Stomach smooth muscle (tissue), 2 donors: ENCODE measurements around the gene NAALADL2.

Experiments used
- H3K27ac ChIP-seq: one replicate; pipeline ENCODE4 v1.7.0; 2013; ENCODE audit warnings: mild to moderate bottlenecking, low read length, inconsistent platforms
- H3K27me3 ChIP-seq, 2 donors: one replicate each; pipeline ENCODE4 v1.7.0; 2013; ENCODE audit warnings: low read length in 2 of 2; ENCODE audit not compliant: insufficient read depth in 2 of 2, control insufficient read depth in 1 of 2
- H3K36me3 ChIP-seq, 2 donors: one replicate each; pipeline ENCODE4 v1.7.0; 2013; ENCODE audit warnings: low read length in 2 of 2; ENCODE audit not compliant: control insufficient read depth in 2 of 2, insufficient read depth in 2 of 2
- H3K4me1 ChIP-seq: one replicate; pipeline ENCODE4 v1.7.0; 2013; ENCODE audit warnings: low read length; ENCODE audit not compliant: control insufficient read depth, insufficient read depth
- H3K4me3 ChIP-seq, 2 donors: one replicate each; pipeline ENCODE4 v1.7.0; 2013; ENCODE audit warnings: low read length in 2 of 2
- H3K9ac ChIP-seq, 2 donors: one replicate each; pipeline ENCODE4 v1.7.0; 2013; ENCODE audit warnings: low read length in 2 of 2, mild to moderate bottlenecking in 1 of 2
- H3K9me3 ChIP-seq, 2 donors: one replicate each; pipeline ENCODE4 v1.7.0; 2013; ENCODE audit warnings: low read length in 2 of 2; ENCODE audit not compliant: control insufficient read depth in 2 of 2
- donor health status: healthy.
- donor health status: Pancreatic carcinoma.

NAALADL2 gene

DNA sequence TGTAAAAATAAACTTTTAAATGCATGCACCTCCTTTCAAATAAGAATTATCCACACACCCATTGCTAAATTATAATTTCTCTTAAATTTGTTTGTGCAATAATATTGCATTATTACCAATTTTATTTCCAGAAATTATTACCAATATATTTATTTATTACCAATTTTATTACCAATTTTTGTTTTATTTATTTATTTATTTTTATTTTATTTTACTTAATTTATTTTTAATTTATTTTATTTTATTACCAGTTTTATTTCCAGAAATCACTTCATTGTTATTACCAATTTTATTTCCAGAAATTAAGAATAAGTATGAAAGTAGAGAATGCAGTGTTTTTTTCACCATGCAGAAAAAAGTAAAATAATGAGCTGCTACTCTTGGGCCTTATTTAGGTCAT is 525.4 kb downstream of the NAALADL2 start:
- Histone ChIP-seq H3K4me1 (no peaks in the 10 kb centered on the region), H3K27me3 (no peaks in the 10 kb centered on the region), H3K9ac (no peak overlapping the region), H3K4me3 (no peak overlapping the region), H3K36me3 (no peaks in the 10 kb centered on the region), H3K27ac (no peak overlapping the region), H3K9me3 (no peaks in the 10 kb centered on the region)

DNA sequence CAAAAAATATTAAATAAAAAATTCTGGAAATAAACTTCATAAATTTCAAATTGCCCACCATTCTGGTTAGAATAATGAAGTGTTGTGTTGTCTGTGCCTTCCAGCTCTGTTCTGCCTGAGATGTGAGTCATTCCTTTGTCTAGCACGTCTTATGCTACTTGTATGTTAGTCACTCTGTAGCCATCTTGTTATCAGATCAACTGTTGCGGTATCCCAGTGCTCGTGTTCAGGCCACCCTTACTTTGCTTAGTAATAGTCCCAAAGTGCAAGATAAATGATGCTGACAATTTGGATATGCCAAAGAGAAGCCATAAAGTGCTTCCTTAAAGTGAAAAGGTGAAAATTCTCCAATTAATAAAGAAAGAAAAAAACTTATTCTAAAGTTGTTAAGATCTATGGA is 527.5 kb downstream of the NAALADL2 start:
- no peaks in the 10 kb centered on the region for H3K9me3 ChIP-seq
- H3K4me3 ChIP-seq, result no peak overlapping the region
- H3K27ac ChIP-seq, result no peak overlapping the region
- no peaks in the 10 kb centered on the region for H3K4me1 ChIP-seq
- no peak overlapping the region for H3K9ac ChIP-seq
- no peaks in the 10 kb centered on the region for H3K27me3 ChIP-seq
- H3K36me3 ChIP-seq, result no peaks in the 10 kb centered on the region

DNA sequence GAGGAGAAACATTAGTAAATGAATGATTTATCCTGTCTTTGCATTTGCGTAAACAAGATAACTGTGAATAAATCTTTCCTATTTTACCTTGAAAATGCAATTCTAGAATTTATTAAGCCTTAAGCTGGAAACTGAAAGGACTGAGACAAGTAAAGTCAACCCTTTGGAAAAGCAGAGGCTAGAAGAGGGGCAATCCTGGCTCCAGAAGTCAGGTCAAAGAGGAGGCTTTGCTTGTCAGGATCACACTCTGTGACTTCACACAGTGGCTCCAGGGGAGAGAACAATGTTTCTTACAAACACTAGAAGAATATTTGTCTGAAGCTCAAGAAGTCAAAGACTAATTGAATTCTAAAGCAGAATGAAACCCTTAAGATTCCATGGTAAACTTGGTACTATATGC is 530.4 kb downstream of the NAALADL2 start:
- H3K4me1 ChIP-seq, result no peaks in the 10 kb centered on the region
- no peak overlapping the region for H3K4me3 ChIP-seq
- H3K27me3 ChIP-seq, result no peaks in the 10 kb centered on the region
- no peak overlapping the region for H3K27ac ChIP-seq
- no peaks in the 10 kb centered on the region for H3K9me3 ChIP-seq
- H3K9ac ChIP-seq, result no peak overlapping the region
- no peaks in the 10 kb centered on the region for H3K36me3 ChIP-seq

DNA sequence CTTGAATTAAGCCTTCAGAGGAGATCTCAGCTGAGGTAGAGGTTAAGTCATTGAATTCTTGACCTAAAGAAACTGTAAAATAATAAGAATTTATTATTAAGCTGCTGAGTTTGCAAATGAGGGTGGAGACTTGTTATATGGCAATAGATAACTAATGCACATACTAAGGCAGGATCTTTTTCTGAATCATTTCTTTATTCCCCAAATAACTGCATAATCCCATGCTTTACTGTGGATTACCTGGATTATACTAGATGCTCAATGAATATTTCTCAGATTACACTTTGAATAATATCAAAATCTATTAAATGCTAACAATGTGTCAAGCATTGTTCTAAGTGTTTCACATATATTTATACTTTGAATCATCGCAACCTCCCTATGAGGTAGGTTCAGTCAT is 532.5 kb downstream of the NAALADL2 start:
- Histone ChIP-seq H3K9ac (no peak overlapping the region), H3K36me3 (no peaks in the 10 kb centered on the region), H3K27me3 (no peaks in the 10 kb centered on the region), H3K4me1 (no peaks in the 10 kb centered on the region), H3K9me3 (no peaks in the 10 kb centered on the region), H3K4me3 (no peak overlapping the region), H3K27ac (no peak overlapping the region)

DNA sequence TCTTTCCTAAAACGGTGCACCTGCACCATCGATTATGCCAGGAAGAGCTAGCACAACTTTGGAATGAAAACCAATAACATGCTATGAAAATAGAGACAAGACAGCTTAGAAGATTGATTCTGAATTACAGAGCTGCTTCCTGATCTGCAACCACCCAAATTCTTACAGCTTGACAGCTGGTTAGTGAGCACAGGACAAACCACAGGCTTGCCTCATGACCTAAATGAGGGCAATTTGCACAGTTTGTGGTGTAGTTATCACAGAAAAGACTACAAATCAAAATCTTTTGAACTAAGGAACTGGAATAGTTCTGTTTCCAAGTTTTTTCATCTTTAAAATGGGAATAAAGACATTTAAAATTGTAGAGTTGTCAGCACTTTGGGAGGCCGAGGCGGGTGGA is 533.5 kb downstream of the NAALADL2 start:
- no peaks in the 10 kb centered on the region for H3K9me3 ChIP-seq

DNA sequence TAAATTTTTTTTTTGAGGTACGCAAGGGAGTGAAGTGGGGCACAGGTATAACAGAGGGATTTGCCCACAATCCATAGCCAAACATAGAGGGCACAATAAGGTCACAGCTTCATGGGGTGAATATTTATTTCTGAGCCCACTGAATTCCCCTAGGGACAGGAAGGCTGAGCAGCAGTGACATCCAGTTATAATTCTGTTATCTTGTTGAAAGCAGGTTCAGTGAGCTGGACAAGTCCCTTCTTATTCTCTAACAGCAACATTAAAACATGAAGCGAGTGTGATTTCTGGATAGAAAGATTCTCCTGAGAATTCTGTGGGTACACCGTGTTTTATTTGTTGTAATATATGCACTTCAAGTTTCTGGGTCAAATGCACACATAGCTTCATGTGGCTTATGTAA is 538.2 kb downstream of the NAALADL2 start:
- H3K9me3 ChIP-seq, result no peaks in the 10 kb centered on the region
- no peaks in the 10 kb centered on the region for H3K27me3 ChIP-seq
- H3K4me3 ChIP-seq, result no peak overlapping the region
- H3K4me1 ChIP-seq, result no peaks in the 10 kb centered on the region
- no peak overlapping the region for H3K9ac ChIP-seq
- H3K36me3 ChIP-seq, result no peaks in the 10 kb centered on the region
- no peak overlapping the region for H3K27ac ChIP-seq

More for the DNA sequence above, 533.5 kb downstream of the NAALADL2 start:
- Histone ChIP-seq H3K27me3 (no peaks in the 10 kb centered on the region), H3K4me1 (no peaks in the 10 kb centered on the region), H3K27ac (no peak overlapping the region), H3K9ac (no peak overlapping the region), H3K36me3 (no peaks in the 10 kb centered on the region), H3K4me3 (no peak overlapping the region)

DNA sequence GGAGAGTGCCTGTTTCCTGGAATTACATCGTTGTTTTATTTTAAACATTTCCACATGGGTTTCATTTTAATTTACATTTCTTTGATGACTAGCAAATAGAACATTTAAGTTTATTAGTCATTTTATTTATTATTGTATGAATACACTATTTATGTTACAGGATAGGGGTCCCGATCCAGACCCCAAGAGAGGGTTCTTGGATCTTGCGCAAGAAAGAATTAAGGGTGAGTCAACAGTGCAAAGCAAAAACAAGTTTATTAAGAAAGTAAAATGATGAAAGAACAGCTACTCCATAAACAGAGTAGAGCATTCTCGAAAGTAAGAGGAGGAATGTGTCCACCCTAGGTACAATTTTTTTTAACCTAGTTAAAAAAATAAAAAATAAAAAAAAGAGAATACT is 539.5 kb downstream of the NAALADL2 start:
- Histone ChIP-seq H3K4me1 (no peaks in the 10 kb centered on the region), H3K36me3 (no peaks in the 10 kb centered on the region), H3K27me3 (no peaks in the 10 kb centered on the region), H3K27ac (no peak overlapping the region), H3K9me3 (no peaks in the 10 kb centered on the region), H3K9ac (no peak overlapping the region), H3K4me3 (no peak overlapping the region)

DNA sequence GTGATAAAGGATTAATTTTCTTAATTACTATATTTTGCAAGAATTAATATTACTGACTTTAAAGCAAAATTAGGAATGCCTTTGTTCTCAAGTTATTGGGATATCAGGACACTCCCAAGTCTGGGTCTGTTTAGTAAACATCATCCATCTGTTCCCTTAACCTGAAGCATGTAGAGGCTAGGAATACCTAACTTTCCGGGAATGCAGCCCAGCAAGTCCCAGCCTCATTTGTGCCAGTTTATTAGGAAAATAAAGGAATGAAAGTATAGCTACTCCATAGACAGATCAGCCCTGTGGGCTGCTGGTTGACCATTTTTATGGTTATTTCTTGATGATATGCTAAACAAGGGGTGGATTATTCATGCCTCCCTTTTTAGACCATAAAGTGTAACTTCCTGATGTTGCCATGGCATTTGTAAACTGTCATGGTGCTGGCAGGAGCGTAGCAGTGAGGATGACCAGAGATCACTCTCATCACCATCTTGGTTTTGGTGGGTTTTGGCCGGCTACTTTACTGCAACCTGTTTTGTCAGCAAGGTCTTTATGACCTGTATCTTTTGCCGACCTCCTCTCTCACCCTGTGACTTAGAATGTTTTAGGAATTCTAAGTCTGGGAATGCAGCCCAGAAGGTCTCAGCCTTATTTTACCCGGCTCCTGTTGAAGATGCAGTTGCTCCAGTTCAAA is 540.2 kb downstream of the NAALADL2 start:
- H3K9ac ChIP-seq, result no peak overlapping the region
- no peaks in the 10 kb centered on the region for H3K36me3 ChIP-seq
- H3K27ac ChIP-seq, result no peak overlapping the region
- H3K9me3 ChIP-seq, result no peaks in the 10 kb centered on the region
- no peak overlapping the region for H3K4me3 ChIP-seq
- H3K27me3 ChIP-seq, result no peaks in the 10 kb centered on the region
- H3K4me1 ChIP-seq, result no peaks in the 10 kb centered on the region

DNA sequence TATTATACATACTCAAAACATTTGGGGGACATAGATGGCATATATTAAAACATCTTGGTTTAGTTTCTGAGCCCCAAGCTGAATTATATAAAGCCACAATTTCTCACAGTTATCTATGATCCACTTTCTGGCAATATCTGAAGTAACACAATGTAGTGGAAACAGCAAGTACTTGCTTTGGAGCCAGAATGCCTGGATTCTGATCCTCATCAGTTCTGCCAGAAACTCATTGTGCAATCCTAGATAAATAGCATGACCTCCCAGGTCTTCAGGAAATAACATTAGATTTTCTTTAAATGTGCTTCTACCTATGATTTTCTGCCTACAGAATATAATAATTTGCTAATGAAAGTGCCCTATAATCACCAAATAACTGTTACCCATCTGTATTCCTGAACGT is 544.9 kb downstream of the NAALADL2 start:
- Histone ChIP-seq H3K27ac (no peak overlapping the region), H3K4me3 (no peak overlapping the region), H3K9ac (no peak overlapping the region), H3K36me3 (no peaks in the 10 kb centered on the region), H3K4me1 (no peaks in the 10 kb centered on the region), H3K9me3 (no peaks in the 10 kb centered on the region), H3K27me3 (no peaks in the 10 kb centered on the region)

DNA sequence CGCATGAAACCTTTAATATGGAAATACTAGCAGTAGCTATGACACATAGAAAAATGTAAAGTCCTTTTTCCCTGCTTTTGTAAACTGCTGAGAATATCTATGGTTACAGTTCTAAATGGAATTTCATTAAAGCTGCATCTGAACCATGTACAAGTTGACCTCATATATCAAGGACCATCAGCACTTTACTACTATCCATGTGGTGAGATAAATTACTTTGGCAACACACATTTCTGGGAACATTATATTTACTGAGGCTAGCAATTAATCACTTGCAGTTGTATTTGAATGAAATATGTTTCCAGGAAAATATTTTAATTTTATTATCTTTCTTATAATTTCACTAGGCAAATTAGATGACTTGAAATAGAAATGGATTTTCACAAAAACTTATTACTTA is 545.5 kb downstream of the NAALADL2 start:
- no peaks in the 10 kb centered on the region for H3K9me3 ChIP-seq
- no peaks in the 10 kb centered on the region for H3K4me1 ChIP-seq
- H3K27me3 ChIP-seq, result no peaks in the 10 kb centered on the region
- H3K4me3 ChIP-seq, result no peak overlapping the region
- no peak overlapping the region for H3K9ac ChIP-seq
- H3K27ac ChIP-seq, result no peak overlapping the region
- H3K36me3 ChIP-seq, result no peaks in the 10 kb centered on the region

DNA sequence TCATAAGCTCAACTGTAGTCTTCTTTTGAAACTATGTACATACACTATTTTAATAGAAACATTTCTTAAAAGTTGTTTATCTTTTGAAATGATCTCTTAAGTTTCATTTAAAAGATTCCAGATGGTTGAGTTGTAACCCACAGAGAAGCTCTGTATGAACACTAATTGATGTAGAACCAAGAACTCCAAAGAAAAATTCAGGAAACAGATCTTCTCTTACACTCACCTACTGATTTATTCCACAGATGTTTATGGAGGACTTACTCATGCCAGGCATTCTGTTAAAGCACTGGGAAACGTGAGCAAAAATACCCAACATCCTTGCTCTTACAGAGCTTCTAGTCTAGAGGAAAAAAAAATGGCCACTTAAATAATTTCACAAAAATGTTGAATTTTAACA is 551.1 kb downstream of the NAALADL2 start:
- Histone ChIP-seq H3K4me1 (no peaks in the 10 kb centered on the region), H3K27ac (no peak overlapping the region), H3K27me3 (no peaks in the 10 kb centered on the region), H3K4me3 (no peak overlapping the region), H3K9me3 (no peaks in the 10 kb centered on the region), H3K36me3 (no peaks in the 10 kb centered on the region), H3K9ac (no peak overlapping the region)
